Measurements from ENCODE around the gene ACO2.

GRCh38 chr22:41562461-41562860 is 93.5 kb downstream of the ACO2 start:
- TF ChIP-seq, protein P1, sequence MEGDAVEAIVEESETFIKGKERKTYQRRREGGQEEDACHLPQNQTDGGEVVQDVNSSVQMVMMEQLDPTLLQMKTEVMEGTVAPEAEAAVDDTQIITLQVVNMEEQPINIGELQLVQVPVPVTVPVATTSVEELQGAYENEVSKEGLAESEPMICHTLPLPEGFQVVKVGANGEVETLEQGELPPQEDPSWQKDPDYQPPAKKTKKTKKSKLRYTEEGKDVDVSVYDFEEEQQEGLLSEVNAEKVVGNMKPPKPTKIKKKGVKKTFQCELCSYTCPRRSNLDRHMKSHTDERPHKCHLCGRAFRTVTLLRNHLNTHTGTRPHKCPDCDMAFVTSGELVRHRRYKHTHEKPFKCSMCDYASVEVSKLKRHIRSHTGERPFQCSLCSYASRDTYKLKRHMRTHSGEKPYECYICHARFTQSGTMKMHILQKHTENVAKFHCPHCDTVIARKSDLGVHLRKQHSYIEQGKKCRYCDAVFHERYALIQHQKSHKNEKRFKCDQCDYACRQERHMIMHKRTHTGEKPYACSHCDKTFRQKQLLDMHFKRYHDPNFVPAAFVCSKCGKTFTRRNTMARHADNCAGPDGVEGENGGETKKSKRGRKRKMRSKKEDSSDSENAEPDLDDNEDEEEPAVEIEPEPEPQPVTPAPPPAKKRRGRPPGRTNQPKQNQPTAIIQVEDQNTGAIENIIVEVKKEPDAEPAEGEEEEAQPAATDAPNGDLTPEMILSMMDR (conservative IDR thresholded peaks at IDR 0.05; ENCODE audit: low read length), result no peak
- TF ChIP-seq EZH2phosphoT487 (IDR thresholded peaks at IDR 0.05; ENCODE audit: borderline replicate concordance, low read depth, low read length), result no peak

All from OCI-LY7 (cell line).